Gastrocnemius medialis (tissue), 4 donors: ENCODE results near the gene LPIN1.

Experiments
- POLR2A ChIP-seq, 2 donors: fragments of 450-650 bp; IDR thresholded peaks; one replicate each; pipeline ENCODE4 v1.6.1; 2017; ENCODE audit warnings: antibody characterized with exemption in 2 of 2, mild to moderate bottlenecking in 2 of 2, moderate library complexity in 2 of 2
- TF ChIP-seq, protein P1 (sequence below), 5 experiments: fragments of 450-650 bp in 3 of 5; fragments of 200-600 bp in 2 of 5; sonication (generic) in 2 of 5; IDR thresholded peaks in 4 of 5; conservative IDR thresholded peaks in 1 of 5; 1 replicate in 4 of 5; 2 replicates in 1 of 5; pipeline ENCODE4 v1.5.1; 2016 to 2019; ENCODE audit warnings: antibody characterized with exemption in 5 of 5, mild to moderate bottlenecking in 3 of 5, moderate library complexity in 3 of 5

- TF ChIP-seq, protein P1, sequence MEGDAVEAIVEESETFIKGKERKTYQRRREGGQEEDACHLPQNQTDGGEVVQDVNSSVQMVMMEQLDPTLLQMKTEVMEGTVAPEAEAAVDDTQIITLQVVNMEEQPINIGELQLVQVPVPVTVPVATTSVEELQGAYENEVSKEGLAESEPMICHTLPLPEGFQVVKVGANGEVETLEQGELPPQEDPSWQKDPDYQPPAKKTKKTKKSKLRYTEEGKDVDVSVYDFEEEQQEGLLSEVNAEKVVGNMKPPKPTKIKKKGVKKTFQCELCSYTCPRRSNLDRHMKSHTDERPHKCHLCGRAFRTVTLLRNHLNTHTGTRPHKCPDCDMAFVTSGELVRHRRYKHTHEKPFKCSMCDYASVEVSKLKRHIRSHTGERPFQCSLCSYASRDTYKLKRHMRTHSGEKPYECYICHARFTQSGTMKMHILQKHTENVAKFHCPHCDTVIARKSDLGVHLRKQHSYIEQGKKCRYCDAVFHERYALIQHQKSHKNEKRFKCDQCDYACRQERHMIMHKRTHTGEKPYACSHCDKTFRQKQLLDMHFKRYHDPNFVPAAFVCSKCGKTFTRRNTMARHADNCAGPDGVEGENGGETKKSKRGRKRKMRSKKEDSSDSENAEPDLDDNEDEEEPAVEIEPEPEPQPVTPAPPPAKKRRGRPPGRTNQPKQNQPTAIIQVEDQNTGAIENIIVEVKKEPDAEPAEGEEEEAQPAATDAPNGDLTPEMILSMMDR (IDR thresholded peaks at IDR 0.05 in 4 of 5, conservative IDR thresholded peaks at IDR 0.05 in 1 of 5) = no peak
- TF ChIP-seq POLR2A (IDR thresholded peaks at IDR 0.05) = no peak
Measured at GRCh38 chr2:11777886-11778415, 31.5 kb downstream of the LPIN1 start.
